Large intestine (tissue), 3 donors: ENCODE data around the gene COL16A1. TPM values are rescaled to one million over a fixed set of nuclear protein-coding genes. Genes with fewer than 3 reads are reported as not detected.

Experiments used
- DNase-seq, 2 donors: peaks; one replicate each; pipeline versions ENCODE4 v3.0.0 to v3.0.0-alpha.2; 2013
- H3K27ac ChIP-seq: one replicate; pipeline ENCODE4 v1.5.1; 2013; ENCODE audit warnings: low read length
- H3K27me3 ChIP-seq: 2 replicates; pipeline ENCODE4 v1.6.1; 2013; ENCODE audit warnings: low read length; ENCODE audit not compliant: control insufficient read depth, insufficient read depth
- H3K36me3 ChIP-seq: 2 replicates; pipeline ENCODE4 v1.6.1; 2013; ENCODE audit warnings: low read length; ENCODE audit not compliant: control insufficient read depth, insufficient read depth
- H3K4me1 ChIP-seq: one replicate; pipeline ENCODE4 v1.6.1; 2013; ENCODE audit warnings: low read length; ENCODE audit not compliant: control insufficient read depth, insufficient read depth
- H3K4me3 ChIP-seq: one replicate; pipeline ENCODE4 v1.5.1; 2013; ENCODE audit warnings: low read length
- H3K9me3 ChIP-seq: one replicate; pipeline ENCODE4 v1.6.1; 2013; ENCODE audit warnings: mild to moderate bottlenecking, low read depth, low read length, moderate library complexity; ENCODE audit not compliant: control insufficient read depth
- WGBS: methylation state at CpG from one replicate; pipeline ENCODE4 v1.1.5; 2013; ENCODE audit warnings: low lambda C conversion rate; ENCODE audit not compliant: insufficient coverage; 5-methylcytosine and 5-hydroxymethylcytosine counted together
- polyA plus RNA-seq: library from polyadenylated mRNA; unstranded; fragments of 120-200 nt; gene quantifications from one replicate; pipeline ENCODE4 v1.2.1, GENCODE V29; 2013

Gene COL16A1
- polyA plus RNA-seq, 1 donor: 188 TPM

DNA sequence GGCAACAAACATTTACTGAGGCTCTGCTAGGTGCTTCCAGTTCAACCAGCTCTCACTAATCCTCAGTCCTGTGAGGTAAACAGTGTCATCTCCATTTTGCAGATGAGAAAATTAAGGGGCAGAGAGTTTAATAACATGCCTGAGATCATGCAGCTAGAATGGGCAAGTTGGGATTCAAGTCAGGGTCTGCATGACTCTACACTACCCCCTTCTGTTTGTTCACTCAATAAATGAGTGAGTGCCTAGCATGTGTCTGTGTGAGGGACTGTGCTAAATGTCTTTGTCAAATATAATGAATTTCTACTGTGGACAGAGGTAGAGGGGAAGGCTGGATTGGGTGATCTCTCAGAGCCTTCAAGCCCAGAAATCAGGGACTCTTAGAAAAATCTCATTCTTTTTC is 63.6 kb downstream of the COL16A1 start:
- no peak overlapping the region for H3K4me3 ChIP-seq
- H3K4me1 ChIP-seq: peaks cover 24% of the 10 kb centered on the region
- DNase-seq: no peak
- no peak overlapping the region for H3K27ac ChIP-seq
- H3K9me3 ChIP-seq: no peaks in the 10 kb centered on the region
- H3K36me3 ChIP-seq: peaks cover 4% of the 10 kb centered on the region
- H3K27me3 ChIP-seq: no peaks in the 10 kb centered on the region

DNA sequence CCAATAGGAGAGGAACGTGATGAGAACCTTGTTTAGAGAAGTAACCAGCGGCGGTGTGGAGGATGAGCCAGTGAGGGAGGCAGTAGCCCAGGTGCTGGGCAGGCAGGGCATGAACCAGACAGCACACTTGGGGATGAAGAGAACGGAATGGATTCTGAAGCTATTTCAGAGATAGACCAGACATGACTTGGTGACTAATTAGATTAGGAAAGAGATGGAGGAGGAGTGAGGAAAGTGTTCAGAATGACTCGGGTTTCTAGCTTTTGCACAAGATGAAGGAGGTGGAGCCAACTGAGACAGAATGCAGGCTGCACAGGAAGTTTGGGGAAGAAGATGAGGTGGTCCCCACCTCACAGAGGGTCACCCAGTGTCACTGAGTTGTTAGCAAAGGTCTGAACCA is 64.3 kb downstream of the COL16A1 start:
- H3K9me3 ChIP-seq: no peaks in the 10 kb centered on the region
- no peak overlapping the region for H3K4me3 ChIP-seq
- no peaks in the 10 kb centered on the region for H3K27me3 ChIP-seq
- H3K36me3 ChIP-seq: peaks cover 10% of the 10 kb centered on the region
- no peak for DNase-seq
- H3K27ac ChIP-seq: no peak overlapping the region
- peaks cover 24% of the 10 kb centered on the region for H3K4me1 ChIP-seq
- 100% methylated on average over 1 of the region's 5 CpGs for WGBS

DNA sequence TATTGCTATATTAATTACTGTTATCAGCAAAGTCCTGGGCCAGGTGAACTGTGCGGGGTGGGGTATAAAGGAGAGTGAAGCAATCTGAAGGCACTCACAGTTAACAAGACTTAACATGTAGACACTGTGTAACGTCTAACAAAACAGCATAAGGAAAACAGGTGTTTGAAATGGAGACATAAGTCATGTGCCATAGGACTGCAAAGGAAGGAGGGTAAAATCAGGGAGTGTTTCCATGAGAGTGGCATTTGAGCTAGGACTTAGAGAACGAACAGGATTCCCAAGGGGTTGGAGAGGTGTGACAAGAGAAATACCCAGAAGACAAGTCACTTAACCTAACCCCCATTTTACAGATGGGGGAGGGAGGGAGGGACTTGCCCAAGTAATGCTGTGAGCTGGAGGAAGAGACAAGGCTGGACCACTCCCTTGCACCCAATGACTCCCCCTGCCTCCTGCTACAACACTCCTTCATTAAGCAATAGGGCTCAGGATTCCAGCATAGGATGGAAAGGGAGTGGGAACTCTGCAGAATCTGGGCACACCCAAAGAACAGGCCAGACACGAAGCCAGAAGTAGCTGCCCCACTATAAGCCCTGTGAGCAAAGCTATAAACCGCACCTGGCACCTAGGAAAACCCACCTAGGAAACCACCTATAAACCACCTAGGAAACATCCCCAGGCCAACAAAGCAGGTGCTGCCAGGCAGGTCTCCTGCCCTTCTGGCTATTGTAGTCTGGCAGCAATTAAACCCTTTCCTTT is 65.7 kb downstream of the COL16A1 start:
- Histone ChIP-seq H3K9me3 (no peaks in the 10 kb centered on the region), H3K36me3 (peaks cover 20% of the 10 kb centered on the region), H3K27ac (peak overlapping the region; percentile 72), H3K4me1 (peaks cover 18% of the 10 kb centered on the region), H3K4me3 (no peak overlapping the region), H3K27me3 (no peaks in the 10 kb centered on the region)
- DNase-seq: peak; percentile 70 to 82
- WGBS: 43% methylated on average over 1 of the region's 5 CpGs

DNA sequence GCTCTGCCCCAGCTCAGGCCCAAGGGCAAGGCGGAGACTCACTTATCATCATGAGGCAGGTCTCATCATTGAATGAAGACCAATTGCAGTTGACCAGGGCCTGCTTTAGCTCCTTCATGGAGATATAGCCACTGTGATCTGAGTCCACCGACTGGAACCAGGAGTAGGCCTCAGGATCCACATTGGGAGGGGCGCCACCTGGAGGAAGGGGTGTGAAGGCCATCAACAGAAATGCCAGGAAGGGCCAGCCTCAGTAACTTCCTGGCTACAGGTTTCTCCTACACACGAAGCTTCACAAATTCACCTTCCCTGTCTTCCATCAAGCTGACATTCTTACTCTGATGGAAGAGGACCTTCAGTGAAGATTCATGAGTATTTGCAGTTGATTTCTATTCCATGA is 70.7 kb downstream of the COL16A1 start:
- H3K4me1 ChIP-seq: peaks cover 10% of the 10 kb centered on the region
- no peak overlapping the region for H3K27ac ChIP-seq
- WGBS: no CpG with 5 or more reads among the region's 4 CpGs
- DNase-seq: no peak
- peaks cover 69% of the 10 kb centered on the region for H3K36me3 ChIP-seq
- H3K27me3 ChIP-seq: no peaks in the 10 kb centered on the region
- H3K9me3 ChIP-seq: no peaks in the 10 kb centered on the region
- H3K4me3 ChIP-seq: no peak overlapping the region

DNA sequence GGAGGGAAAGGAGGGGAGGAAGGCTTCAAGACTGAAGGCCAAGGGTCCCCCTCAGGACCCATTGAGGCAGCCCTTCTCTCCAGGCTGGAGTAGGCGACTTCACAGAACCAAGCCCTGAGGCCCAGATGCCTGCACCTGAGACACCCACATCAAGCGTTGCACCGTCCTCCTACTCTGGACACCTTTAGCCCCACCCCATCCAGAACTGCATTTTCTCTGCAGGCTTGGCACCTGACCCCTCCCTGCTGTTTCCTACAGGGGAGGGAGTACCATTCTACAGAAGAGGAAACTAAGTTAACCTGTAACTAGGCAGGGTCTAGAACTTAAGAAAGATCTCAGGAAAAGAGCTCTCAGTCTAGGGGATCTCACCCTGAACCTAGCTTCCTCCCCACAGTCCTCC is 71.2 kb downstream of the COL16A1 start:
- no peaks in the 10 kb centered on the region for H3K27me3 ChIP-seq
- no CpG with 5 or more reads among the region's 3 CpGs for WGBS
- H3K36me3 ChIP-seq: peaks cover 72% of the 10 kb centered on the region
- H3K4me3 ChIP-seq: no peak overlapping the region
- peaks cover 8% of the 10 kb centered on the region for H3K4me1 ChIP-seq
- H3K9me3 ChIP-seq: no peaks in the 10 kb centered on the region
- H3K27ac ChIP-seq: no peak overlapping the region
- DNase-seq: no peak

DNA sequence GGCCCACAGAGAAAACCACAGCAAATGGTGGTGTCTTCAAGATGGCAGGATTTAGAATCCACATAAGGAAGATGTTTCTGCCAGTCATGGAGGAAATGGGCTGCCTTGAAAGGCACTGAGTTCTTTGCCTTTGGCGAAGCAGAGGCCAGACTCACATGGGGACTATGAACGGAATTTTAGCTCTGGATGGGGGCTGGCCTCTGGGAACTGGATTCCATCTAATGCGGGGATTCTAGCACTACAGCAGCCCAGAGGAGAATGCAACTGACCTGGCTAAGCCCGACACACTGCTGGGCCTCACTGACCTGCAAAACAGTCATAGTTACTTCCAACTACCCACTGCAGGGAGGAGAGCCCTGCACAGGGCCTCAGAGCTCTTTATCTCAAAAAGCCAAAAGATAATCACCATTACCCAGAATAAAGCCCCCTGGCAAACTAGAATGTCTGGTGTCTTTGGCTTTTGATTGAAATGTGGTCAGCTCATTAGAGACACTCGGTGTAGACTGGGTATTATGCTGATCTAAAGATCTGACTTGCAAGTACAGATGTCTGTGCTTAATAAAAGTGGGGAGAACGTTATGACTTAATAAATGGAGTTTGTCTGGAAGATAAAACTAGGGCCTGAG is 74.8 kb downstream of the COL16A1 start:
- no peak overlapping the region for H3K27ac ChIP-seq
- H3K36me3 ChIP-seq: peaks cover 71% of the 10 kb centered on the region
- WGBS: 83% methylated on average over 1 of the region's 6 CpGs
- no peaks in the 10 kb centered on the region for H3K4me1 ChIP-seq
- H3K9me3 ChIP-seq: no peaks in the 10 kb centered on the region
- no peak for DNase-seq
- no peaks in the 10 kb centered on the region for H3K27me3 ChIP-seq
- H3K4me3 ChIP-seq: no peak overlapping the region

DNA sequence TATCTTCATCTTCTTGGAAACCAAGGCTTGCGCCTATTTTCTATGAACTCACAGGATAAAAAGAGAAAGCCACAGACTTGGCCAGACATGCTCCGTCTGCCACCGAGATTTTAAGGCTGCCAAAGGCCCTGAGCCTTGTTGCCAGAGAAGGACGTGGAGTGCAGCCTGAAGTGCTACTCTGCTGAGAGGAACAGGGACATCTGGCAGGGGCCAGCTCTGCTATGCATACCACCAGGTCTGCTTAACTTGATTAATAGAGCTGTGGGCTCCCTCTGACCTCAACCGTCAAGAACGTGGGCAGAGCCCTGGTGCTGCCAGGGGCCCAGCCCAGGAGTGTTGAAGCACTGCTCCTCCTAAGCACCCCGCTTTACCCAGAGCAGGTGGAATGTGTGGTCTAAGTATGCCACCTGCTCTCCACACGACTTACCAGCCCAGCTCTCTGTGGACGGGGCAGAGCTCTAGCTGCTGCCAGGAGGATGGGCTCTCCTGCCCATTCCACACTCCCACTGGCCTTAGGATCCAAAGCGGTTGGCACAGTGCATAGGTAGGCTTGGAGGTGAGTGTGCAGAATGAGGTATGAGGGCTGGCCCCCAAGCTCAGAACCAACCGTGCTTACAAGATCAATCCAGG is 75.8 kb downstream of the COL16A1 start:
- no peaks in the 10 kb centered on the region for H3K27me3 ChIP-seq
- H3K4me1 ChIP-seq: no peaks in the 10 kb centered on the region
- no peaks in the 10 kb centered on the region for H3K9me3 ChIP-seq
- H3K27ac ChIP-seq: no peak overlapping the region
- peaks cover 65% of the 10 kb centered on the region for H3K36me3 ChIP-seq
- no CpG with 5 or more reads among the region's 11 CpGs for WGBS
- no peak overlapping the region for H3K4me3 ChIP-seq
- DNase-seq: no peak

DNA sequence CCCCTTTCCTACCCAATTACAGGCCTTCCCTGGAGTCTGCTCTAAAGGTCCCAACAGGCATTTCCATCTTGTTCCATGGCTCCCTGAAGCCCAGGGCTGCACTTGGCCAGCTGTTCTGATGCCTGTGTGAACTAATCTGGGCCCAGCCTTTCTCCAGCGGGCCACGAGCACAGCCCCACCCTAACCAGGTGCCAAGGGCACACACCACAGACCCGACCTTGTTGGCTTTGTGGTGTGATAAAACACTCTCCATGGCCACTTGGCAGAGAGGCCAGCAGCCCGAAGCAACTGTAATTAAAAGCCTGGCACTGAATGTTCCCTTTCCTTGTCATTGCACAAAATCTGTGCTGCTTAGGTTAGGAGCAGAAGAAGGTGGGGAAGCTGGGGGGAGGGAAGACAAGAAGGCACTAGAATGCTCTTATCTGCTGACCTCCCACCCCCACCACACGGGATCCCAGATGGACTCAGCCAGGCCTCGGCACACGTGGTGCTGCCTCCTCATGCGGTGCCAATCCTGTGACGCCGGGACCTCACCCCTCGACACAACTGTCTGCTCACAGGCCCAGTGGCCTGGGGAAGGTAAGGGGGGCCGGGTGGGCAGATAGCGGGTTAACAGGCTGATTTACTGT is 76.4 kb downstream of the COL16A1 start:
- no peaks in the 10 kb centered on the region for H3K27me3 ChIP-seq
- WGBS: no CpG with 5 or more reads among the region's 13 CpGs
- H3K9me3 ChIP-seq: no peaks in the 10 kb centered on the region
- peaks cover 58% of the 10 kb centered on the region for H3K36me3 ChIP-seq
- no peaks in the 10 kb centered on the region for H3K4me1 ChIP-seq
- H3K4me3 ChIP-seq: no peak overlapping the region
- H3K27ac ChIP-seq: no peak overlapping the region
- DNase-seq: no peak

DNA sequence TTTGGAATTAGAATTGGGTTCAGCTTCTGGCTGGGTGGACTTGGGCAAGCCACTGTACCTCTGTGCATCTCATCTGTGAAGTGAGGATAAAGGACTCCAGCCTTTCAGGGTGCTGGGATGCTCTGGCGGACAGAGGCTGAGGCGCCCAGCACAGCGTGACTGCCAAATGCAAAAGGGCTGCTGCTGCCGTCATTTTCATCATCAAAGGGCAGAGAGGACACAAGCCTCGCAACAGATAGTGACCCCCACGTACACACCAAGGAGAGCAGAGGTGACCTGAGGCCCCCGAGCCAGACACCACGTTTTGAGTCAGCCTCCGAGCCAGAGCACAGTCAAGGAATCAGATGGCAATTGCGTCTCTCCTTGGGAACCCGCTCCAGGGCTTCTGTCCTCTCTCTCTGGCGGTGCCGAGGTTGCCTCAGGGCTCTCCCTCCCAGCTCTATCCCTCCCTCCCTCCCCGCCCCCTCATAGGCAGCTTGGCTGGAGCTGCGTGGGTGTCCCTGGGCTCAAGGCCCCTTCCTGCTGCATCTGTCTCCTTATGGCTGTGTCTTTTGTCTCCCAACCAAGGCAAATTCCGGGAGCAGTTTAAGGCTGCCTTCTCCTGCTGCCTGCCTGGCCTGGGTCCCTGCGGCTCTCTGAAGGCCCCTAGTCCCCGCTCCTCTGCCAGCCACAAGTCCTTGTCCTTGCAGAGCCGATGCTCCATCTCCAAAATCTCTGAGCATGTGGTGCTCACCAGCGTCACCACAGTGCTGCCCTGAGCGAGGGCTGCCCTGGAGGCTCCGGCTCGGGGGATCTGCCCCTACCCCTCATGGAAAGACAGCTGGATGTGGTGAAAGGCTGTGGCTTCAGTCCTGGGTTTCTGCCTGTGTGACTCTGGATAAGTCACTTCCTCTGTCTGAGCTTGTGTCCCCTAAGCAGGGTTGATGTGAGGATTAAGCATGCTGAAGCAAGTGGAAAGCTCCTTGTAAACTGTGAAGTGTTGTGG is 77.3 kb downstream of the COL16A1 start:
- H3K27ac ChIP-seq: no peak overlapping the region
- H3K27me3 ChIP-seq: no peaks in the 10 kb centered on the region
- no peak overlapping the region for H3K4me3 ChIP-seq
- H3K4me1 ChIP-seq: no peaks in the 10 kb centered on the region
- peaks cover 49% of the 10 kb centered on the region for H3K36me3 ChIP-seq
- no peak for DNase-seq
- no peaks in the 10 kb centered on the region for H3K9me3 ChIP-seq
- no CpG with 5 or more reads among the region's 23 CpGs for WGBS
